NK-92 treated with Interleukin-12 subunit alpha and Interleukin-12 subunit beta, amount 100 ng/mL, for 24 hours (cell line): Measurements from ENCODE around the gene TMEM163.
"Not testable (repeated sequence)": the region's sequence is repeated elsewhere in the genome, so short reads cannot be mapped to it uniquely, and the experiment has no call there.

ENCODE experiments used
- DNase-seq: peaks from one replicate; lab custom pipeline; 2025; lab: John Stamatoyannopoulos, UW

TMEM163 gene

DNA sequence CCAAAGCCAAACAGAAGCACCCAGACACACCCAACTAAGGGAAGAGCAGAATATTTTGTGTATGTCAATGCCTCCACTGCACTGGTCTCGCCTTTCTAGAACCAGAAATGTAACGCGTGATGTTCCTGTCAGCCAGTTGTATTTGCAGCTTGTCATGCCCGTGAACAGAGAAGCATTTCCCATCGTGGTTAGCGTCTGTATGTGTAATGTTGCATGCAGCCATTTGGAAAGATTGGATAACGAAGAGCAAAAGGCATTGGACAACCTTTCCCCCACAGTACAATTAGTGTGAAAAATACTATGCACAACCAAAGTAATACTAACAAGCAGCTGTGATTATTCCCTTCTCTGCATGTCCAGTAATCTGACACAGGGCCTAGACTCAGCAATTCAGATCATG, 140.5 kb downstream of the TMEM163 start:
- DNase-seq = no peak

DNA sequence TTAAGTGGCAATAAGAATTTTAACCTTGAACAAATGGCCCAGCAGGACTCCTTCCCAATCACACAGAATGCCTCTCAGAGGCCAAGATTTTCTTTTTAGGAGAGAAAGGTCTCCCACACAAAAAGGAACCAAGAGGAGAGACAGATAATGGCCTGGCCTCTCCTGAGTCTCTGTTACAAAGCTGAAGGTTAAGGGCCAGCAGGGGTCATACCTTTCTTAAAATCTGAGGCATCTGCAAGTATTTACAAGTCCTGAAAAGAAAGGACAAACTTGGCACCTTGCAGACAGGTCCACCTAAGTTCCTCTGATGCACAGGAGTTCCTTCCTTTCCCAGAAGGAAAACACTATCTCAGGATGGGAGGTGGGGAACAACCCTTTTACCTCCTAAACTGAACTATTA, 142.3 kb downstream of the TMEM163 start:
- no peak for DNase-seq

DNA sequence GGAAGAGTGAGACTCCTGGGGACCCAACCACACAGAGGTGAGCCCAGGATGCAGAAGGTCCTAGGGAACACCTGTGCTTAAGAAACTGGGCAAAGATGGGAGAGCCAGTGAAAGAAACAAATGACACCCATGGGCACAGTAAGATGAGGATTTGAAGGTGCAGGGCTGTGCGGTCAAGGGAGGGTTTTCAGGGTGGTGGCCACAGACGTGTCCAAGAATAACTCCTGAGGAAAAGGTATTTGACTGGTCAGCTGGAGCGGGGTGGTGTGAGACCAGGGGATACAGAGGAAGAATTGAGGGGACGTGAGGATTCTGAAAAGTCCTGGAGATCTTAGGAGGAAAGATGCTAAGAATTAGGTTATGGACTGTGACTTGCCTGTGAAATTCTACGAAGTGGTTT, 142.9 kb downstream of the TMEM163 start:
- DNase-seq = no peak

DNA sequence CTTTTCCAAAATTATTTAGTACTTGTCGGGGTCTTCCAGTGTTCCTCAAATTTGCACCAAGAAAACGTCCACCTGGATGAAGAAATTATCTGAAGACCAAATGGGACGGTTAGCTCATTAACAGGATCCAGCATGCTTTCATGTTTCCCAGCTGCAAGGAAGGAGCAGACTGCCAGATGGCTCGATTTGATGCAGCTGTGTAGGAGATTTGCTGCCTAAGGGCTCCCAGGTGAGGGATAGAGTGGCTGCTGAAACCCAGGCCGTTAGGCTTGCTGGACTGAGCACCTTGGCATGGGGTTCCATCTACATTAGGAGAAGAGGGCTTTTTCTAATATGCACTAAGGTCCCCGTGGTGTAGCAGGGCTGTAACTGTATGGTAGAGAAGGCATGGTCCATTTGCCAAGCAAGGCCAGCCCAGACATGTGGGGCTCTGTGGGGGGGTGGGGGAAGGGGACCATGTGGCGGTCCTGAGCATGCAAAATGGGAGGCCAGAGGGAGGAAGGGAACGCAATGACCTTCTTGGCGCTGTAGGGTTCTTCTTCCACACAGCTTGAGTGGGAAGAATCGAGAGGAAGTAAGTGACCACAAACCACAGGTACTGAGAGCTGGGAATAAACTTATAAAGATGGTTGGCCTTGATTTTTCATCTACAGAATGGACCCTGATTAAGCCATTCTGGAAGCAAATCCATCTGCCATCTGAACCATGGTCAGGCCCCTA, 144.0 kb downstream of the TMEM163 start:
- no peak for DNase-seq

DNA sequence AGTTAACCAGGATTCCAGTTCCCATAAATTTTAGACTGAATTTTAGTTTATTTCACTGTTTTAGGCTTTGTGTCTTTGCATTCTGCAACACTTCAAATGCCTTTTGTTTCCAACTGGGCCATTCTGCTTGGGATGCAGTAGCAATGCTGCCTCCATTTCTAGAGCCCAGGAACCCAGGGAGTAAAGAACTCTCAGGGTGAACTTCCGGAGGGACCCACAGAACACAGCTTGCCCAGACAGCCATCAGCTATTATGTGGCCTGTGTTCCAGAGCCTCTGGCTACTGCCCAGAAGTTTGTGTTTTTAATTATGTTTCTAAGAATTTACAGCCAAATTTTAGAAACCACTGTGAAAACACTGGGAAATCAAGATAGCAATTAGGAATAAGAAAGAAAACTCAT, 145.1 kb downstream of the TMEM163 start:
- no peak for DNase-seq

DNA sequence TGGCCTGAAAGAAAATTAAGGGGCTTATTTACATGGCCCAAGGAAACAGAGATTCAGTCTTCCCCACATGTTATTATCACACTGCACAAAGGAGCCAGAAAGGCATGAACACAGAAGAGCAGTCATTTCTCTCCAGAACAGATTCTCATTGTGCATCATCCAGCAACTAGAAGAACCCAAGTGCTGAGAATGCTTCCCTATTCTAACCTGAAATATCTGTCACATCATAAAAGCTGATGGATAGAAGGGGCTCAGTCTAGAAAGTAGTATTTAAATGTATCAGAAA, 145.8 kb downstream of the TMEM163 start:
- no peak for DNase-seq

DNA sequence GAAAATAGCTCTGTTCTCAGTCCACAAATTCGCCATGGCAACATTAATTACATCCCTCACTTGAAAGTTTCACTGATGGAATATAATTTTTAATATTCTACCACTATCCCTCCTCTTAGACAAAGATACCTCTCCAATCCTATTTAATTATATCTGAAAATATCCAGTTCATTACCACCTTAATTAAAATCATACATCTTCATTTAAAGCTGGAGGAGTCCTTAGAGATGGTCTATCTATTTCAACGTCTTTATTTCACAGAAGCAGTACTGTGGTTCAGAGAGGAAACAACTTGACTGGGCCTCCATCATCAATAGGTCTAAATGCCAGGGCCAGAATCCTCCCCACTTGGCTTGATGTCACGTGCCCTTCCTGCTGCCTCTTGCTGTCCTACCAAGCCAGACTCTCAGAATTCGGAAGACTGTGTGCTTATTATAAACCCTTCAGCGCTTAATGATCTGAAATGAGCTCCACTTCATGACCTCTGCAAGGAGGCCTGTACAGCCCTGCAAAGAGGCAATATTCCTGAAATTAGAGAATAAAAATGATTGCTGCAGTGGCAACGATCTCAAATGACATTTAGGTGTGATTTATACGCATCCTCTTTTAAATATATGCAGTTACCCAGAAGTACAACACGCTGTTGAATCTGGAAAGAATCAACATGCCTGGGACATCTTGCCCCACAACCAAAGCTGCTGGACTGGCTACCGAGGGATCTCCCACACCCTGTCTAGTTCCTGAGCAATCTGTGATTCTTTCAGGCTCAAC, 146.3 kb downstream of the TMEM163 start:
- DNase-seq = no peak

DNA sequence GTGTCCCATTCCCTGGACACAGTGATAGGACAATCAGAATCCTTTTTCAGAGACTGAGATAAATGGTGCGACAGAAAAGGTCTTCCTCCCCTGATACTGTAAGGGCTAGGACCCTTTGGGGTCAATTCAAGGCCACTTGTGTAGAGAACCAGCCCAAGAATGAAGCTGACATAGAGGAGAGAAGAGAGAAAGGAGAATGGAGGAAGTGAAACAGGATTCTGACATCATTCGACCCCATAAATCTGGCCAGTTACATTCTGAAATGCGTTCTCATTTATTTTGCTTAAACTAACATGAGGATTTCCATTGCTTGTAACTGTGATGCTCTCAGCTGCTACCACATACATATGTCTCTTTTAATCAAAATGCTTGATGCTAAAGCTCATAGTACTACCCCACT, 148.1 kb downstream of the TMEM163 start:
- no peak for DNase-seq

DNA sequence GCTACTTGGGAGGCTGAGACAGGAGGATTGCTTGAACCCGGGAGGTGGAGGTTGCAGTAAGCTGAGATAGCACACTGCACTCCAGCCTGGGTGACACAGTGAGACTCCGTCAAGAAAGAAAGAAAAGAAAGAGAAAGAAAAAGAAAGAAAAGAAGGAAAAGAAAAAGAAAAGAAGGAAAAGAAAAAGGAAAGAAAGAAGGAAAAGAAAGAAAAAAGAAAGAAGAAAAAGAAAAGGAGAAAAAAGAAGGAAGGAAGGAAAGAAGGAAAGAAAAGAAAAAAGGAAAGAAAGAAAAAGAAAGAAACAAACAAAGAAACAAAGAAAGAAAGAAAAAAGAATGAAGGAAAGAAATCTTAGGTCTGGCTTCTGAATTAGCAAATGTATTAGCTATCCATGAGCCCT, 150.4 kb downstream of the TMEM163 start:
- DNase-seq = no peak

DNA sequence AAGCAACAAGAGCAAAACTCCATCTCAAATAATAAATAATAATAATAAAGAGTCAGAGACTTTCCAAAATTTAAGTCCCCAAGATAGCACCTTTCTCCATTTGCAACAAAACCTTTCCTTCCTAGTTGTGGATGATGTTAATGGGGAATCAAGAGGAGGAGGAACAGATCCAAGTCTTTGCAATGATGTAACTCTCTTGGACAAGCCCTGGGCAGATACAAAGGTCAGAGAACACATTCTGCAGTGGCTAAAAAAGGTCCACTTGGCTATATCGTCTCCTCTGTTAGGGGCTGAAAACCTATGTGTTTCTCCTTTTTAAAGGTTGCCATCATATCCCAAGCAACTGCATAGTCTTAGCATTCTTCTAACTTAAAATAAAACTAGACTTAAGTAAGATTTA, 151.1 kb downstream of the TMEM163 start:
- DNase-seq = no peak

DNA sequence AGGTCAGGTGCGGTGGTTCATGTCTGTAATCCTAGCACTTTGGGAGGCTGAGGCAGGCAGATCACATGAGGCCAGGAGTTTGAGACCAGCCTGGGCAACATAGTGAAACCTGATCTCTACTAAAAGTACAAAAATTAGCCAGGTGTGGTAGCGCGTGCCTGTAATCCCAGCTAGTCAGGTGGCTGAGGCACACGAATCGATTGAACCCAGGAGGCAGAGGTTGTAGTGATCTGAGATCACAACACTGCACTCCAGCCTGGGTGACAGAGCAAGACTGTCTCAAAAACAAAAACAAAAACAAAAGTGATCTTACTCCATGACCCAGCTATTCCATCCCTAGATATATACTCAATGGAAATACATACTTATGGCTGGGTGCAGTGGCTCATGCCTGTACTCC, 153.8 kb downstream of the TMEM163 start:
- DNase-seq = not testable (repeated sequence)

DNA sequence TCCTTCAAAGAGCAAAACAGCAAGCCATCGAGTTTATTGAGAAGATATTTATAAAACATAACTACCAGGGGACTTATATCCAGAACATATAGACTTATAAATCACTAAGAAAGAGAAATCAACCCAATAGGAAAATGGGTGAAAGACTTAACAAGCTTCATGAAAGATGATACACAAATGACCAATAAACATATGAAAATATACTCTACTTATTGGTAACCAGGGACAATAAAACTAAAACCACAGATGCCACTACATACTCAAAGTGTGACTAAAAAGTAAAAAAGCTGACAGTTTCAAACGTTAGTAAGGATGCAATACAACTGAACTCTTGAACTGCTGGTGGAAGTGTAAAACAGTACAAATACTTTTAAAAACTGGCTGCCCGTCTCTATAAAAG, 154.3 kb downstream of the TMEM163 start:
- DNase-seq = no peak

DNA sequence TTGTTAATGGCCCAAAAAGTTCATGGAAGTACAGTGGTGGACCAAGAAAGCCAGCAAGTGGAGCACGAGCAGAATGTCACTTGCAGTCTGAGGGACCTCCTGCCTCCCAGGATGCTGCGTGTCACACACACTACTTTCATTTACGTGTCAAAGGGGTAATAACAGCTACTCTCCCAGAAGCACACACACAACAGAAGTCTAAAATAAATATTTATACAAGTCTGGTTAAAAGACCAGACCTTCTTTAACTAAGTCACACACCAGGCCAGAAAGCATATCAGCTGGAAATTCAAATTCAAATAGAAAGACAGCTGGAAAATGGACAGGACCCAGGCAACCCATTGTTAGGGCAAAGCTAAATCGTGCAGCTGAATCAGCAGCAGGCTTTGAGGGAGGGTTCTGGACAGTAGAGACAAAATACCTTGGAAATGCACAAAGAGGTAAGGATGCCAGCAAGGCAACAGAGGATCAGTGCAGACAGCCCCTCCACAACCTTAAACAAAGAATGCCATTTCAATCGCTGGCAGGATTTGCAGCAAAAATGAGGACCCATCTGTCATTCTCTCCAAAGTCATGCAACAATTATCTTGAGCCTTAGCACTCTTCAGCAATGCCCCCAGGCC, 160.5 kb downstream of the TMEM163 start:
- DNase-seq = no peak

DNA sequence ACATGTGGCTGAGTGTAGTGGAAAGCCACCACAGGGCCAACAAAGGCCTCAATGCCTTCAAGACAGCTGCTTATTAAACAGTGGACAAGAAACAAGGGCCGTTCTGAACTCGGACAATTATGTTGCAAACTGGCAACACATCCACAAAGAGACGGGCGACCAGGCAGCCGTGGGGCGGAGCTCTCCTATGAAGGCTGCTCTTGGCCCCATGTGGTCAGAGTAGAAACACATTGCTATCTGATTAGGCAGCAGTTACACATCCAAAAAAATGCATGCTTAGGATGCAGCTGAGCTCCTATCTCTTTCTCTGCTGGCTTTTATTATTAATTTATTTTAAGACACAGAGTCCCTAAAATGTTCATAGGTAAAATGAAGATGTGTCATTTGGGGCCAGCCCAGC, 163.4 kb downstream of the TMEM163 start:
- DNase-seq = no peak

DNA sequence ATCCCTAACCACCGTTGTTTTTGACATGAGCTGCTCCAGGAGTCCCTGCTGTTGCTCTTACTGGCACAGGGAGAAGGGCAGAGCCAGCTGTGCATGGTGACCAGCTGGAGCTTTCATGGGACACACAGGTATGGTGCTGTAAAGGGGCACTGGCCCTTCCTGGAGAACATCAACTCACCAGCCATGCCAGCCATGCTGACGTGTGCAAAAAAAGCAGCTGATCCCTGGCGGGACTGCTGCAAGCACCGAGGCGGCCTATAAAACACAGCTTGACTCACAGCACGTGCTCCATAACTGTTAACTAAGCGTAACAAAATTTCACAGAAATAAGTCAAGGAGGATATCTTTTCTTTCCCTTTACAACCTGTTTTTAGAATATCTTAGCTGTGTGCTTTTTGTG, 165.1 kb downstream of the TMEM163 start:
- DNase-seq = no peak

DNA sequence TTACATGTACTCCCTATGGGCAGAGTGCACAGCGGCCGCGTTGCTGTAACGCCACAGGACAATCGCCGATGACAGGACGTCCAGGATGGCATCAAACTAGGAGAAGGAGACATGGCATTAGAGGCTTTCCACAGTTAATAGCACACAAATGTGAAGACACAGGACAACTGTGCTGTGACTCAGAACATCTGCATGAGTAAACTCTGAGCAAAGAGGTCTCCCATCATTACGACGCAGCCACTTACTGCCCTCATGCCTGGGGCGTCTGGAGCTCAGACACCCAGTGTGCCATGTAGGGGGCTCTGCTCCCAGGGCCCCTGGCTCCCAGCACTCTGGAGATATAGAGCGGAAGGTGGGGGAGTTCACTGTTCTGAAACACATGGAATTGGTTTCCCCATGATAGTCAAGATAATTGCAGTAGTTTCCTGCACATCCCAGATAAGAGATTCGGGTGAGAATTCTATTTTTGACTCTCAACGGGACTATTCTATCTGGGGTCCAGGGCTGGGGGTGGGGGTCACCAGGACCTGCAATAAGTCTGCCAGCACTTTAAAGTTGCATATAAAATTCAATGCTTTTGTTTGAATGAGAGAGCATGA, 168.1 kb downstream of the TMEM163 start:
- no peak for DNase-seq

DNA sequence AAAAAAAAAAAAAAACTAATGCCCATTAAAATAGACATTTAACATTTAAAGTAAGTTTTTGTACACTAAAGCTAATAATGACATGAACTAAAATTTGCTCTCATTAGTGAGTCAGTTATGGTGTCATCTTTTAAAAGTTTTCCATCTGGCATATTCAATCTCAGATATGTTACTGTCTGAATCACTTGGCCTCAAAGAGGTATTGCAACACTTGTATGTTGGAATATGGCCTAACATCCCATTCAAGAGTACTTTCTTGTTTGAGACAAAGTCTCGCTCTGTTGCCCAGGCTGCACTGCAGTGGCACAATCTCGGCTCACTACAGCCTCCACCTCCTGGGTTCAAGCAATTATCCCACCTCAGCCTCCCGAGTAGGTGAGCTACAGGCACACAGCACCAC, 169.7 kb downstream of the TMEM163 start:
- no peak for DNase-seq

DNA sequence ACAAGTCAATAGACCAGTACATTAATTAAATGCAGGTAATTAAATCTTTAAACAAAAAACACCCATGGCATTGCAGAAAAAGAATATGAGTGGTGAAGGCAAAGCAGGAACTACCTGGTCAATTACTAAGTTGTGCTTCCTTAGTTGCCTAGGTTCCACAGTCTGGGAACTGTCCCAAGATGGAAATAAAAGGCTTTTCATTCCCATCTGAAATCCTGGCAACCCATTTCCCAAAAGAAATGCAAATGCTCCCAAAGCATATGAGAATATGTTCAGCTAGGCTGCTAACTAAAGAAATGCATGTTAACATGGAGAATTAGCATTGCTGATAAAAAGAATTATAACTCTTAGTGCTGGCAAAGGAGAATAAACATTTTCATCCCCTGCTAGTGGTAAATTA, 177.8 kb downstream of the TMEM163 start:
- DNase-seq = no peak

DNA sequence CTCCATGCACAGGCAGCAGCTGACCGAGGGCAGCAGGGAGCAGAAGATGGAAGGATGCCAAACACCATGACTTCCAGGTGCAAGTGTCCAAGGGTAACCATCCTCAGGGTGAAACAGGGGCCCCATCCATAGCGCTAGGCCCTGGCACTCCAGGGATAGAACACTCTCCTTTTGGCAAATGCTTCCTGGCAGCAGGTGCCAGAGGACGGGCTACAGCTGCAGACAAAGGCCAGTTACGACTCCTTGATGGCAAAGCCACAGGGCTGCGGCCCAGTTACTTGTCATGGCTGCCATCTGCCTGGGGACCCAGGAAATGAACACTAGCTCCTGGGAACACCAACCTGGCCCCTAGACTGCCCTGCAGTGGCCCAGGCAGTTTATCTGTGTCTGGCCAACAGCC, 178.8 kb downstream of the TMEM163 start:
- no peak for DNase-seq

DNA sequence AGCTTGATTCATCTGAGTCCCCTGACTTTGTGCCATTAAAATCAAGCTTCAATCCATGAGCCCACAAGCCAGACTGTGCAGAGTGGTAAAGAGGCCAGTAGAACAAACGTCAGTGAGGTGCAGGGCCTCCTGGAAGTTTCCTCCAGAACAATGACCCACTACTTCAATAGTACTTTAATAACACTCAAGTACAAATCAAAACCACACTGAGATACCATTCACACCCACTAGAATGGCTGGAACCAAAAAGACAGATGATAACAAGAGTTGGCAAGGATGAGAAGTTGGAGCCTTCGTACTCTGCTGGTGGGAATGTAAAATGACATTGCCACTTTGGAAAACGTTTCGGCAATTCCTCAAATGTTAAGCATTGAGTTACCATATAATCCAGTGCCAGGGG, 181.1 kb downstream of the TMEM163 start:
- DNase-seq = no peak

DNA sequence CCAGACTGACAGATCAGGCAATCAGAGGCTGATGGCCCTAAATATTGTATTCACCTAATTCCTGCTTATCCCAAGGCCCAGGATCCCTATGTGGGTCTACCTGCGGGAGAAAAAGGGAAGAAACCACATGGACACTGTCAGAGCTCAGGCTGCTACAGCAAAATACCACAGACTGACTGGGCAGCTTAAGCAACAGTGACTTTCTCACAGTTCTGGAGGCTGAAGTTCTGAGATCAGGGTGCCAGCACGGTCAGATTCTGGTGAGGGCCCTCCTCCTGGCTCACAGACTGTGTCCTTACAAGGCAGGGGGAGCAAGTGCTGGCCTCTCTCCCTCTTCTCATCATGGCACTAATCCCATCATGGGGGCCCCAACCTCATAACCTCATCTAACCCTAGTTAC, 181.7 kb downstream of the TMEM163 start:
- no peak for DNase-seq

DNA sequence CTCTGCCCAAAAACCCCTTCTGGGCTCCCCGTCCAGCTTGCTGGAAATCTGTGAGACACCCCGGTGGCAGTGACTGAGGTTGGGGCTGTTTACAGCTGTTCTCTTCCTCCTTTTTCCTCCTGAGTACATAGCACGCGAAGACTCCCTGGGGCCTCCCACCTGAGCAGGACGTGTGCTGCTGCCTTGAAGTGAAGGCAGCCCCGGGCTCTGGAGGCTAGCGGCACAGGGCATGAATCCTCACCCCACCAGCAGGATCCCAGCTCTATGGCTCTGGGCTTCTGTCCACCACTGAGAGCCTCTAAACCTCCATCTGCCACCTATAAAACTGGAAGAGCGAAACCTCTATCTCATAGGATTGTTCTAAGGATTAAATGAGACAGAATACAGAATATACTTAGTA, 182.5 kb downstream of the TMEM163 start:
- DNase-seq = no peak

DNA sequence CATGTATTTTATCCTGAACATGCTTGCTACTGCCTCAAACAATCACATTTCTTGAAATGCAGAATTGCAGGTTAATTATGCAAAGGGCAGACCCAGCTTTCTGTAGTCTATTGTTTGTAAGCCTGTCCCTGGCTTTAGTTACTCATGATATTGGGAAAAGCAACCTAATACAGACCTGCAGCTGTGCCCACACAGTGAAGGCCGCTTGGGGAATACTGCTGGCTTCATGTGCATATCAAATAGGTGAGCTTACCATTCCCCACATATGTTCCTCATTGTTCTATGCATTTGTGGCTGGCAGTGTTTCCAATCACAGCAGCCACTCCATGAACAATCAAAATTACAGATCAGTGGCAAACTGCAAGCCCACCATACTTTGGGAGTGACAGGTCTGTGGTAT, 186.3 kb downstream of the TMEM163 start:
- no peak for DNase-seq
